GM12872 (cell line): ENCODE results near the gene STBD1.
A peak's percentile ranks its signal among the peaks of the same experiment; 100 is the strongest.

ENCODE experiments used
- CTCF ChIP-seq: IDR thresholded peaks from 3 replicates; pipeline ENCODE4 v1.5.1; 2011; ENCODE audit warnings: low read depth, mild to moderate bottlenecking, low read length, moderate library complexity; ENCODE audit not compliant: insufficient read depth

STBD1 gene

GRCh38 chr4:76305033-76305687, 1.4 kb upstream of the STBD1 start:
- TF ChIP-seq CTCF = no peak

- peak; percentile 21; the same call in 1 of the 3 replicates for TF ChIP-seq CTCF
These were observed 538 bp downstream of the STBD1 start for GRCh38 chr4:76306882-76307659.

DNA sequence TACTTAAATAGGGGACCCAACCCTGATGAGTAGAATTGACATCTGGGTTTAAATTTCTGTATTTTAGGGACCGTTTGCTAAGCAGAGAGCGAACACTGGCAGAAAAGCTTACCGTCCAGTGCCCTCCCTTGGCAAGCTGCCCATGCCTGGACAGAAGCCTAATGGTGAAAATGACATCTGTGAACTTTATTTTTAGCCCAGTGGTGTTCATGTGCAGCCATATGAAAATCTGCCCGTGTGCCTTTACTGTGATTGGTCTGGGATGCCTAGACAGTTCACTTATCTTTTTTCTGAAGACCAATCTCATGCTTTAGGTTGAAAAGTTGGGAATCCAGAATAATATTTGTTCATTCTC, 1.1 kb downstream of the STBD1 start:
- TF ChIP-seq CTCF = no peak

DNA sequence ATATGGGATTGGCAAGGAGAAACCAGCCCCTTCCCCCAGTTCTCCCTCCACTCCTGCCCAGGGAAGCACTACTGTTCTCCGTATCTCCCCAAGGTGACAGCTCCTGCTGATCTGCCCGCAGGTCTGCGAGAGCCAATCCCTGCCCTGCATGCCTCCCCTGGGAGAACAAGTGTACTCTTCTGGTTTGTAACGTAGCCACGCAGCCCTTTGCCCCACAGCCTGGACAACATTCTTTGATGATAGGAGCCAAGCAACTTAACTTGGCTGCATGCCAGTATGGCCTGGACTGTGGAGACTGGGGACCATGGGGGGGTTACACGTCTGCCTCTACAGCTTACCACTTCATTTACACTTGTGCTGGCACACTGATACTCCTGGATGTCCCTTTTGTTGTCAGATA, 2.0 kb downstream of the STBD1 start:
- no peak for TF ChIP-seq CTCF

DNA sequence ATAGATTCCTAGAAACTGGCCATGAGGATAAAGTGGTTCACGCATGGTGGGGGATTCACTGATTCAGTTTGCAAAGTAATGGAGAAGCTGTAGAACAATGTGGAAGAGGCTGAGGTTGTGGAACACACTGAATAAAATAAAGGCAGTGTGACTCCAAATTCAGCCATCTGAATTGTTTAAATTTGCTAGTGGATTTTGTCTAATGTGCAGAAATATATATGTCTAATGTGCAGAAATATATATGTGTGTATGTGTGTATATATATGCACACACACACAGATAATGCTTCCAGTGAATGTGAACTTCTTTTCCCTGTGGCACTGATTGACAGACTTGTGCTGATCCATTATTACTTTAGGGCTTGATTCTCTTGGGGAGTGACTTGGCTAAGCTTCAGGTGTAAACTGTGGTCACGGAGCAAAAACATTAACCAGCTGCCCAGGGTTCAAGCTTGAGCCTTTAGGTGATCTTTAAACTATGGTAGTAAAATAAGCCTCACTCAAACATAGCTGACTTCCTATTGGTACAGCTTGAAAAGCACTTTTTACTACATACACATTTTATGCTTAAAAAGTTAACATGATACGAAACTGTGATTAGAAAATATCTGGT, 3.5 kb downstream of the STBD1 start:
- TF ChIP-seq CTCF = no peak

GRCh38 chr4:76310683-76311082, 4.2 kb downstream of the STBD1 start:
- TF ChIP-seq CTCF = no peak

DNA sequence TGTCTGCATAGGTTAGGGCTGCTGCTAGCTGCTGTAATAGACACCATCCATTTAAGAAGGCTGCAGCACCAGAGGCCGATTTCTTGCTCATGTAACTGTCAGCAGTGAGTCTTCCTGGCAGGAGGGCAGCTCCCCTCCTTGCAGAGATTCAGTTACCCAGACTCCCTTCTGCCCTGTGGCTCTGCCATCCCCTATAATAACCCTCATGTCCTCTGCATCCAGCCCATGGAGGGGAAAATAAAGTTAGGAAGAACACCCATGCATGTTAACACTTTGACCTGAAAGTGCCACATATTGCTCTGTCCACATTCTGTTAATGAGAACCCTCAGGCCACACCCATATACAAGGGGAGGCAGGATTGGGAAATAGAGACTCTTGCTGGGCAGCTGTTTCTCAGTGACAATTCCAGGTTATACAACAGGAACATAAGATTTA, 5.4 kb downstream of the STBD1 start:
- TF ChIP-seq CTCF = no peak
